Measurements from ENCODE around the gene LMNA. TPM values are rescaled to one million over a fixed set of nuclear protein-coding genes. Genes with fewer than 3 reads are reported as not detected.

LMNA gene
- total and polyA plus RNA-seq, 2 of the 4 experiments (the other 2 are of a cell fraction): 563 to 755 TPM

DNA sequence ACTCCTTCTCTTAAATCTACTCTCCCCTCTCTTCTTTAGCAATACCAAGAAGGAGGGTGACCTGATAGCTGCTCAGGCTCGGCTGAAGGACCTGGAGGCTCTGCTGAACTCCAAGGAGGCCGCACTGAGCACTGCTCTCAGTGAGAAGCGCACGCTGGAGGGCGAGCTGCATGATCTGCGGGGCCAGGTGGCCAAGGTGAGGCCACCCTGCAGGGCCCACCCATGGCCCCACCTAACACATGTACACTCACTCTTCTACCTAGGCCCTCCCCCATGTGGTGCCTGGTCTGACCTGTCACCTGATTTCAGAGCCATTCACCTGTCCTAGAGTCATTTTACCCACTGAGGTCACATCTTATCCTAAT is 16.0 kb downstream of the LMNA start:
- in situ Hi-C loops (cut with MboI; ENCODE audit: low sequenced_read_pairs): loop anchor here (5.0 kb wide), 1 partner anchor 33 kb away; no protein-coding TSS in a partner anchor
- H3K56ac ChIP-seq (ENCODE audit: extremely low read depth, insufficient read depth, low read length): no peak overlapping the region
- peaks cover 39% of the 10 kb centered on the region for H3K36me3 ChIP-seq (ENCODE audit: control insufficient read depth, insufficient read depth, low read length)
- H3K9ac ChIP-seq (ENCODE audit: low read depth, low read length): no peak overlapping the region
- TF ChIP-seq BHLHE40 (IDR thresholded peaks at IDR 0.05; ENCODE audit: low read depth, low read length) (no peak), RFX5 (IDR thresholded peaks at IDR 0.05; ENCODE audit: low read depth, low read length) (no peak), CHD1 (IDR thresholded peaks at IDR 0.05; ENCODE audit: low read depth, low read length) (no peak)
- no peak for DNase-seq
- peaks cover 69% of the 10 kb centered on the region for H4K20me1 ChIP-seq (ENCODE audit: insufficient read depth, low read length)
- peak overlapping the region; percentile 3; the same call in 1 of the 2 replicates for H3K23ac ChIP-seq (ENCODE audit: low read depth, low read length)
- H3K14ac ChIP-seq (replicated peaks; ENCODE audit: low read depth, low read length): peak overlapping the region; percentile 47; the same call in 1 of the 2 replicates
- peak overlapping the region; percentile 54 for H2AK5ac ChIP-seq (ENCODE audit: low read depth, low read length)
- dilution Hi-C loops (cut with HindIII; ENCODE audit: low sequenced_read_pairs, unreplicated experiment): no loop called here
- peak overlapping the region; percentile 69 for H3K4ac ChIP-seq (ENCODE audit: low read depth, low read length)
- H3K9me1 ChIP-seq (ENCODE audit: insufficient read depth, low read length): no peaks in the 10 kb centered on the region; the same call in 1 of the 2 replicates
- intact Hi-C loops (cut with micrococcal nuclease): loop anchor here (1.0 to 2.0 kb wide), 3 partner anchors 16 to 40 kb away; partner anchors contain the start of gene LMNA
- no peak overlapping the region for H3K4me2 ChIP-seq (ENCODE audit: low read depth, low read length)
- peak overlapping the region; percentile 99 for H2AK9ac ChIP-seq (replicated peaks; ENCODE audit: low read depth, low read length, poor library complexity)
- H4K91ac ChIP-seq (ENCODE audit: insufficient read depth, low read depth, low read length): 0 out of 2 replicates have a peak overlapping the region, but pooled peaks have one; percentile 5
- H2BK15ac ChIP-seq (ENCODE audit: low read depth, low read length): no peak overlapping the region
- ChIA-PET POLR2A (ENCODE audit: unreplicated experiment) (interaction anchor here (0.5 to 2.6 kb wide), 3 partner anchors 15 to 103 kb away, joined by 5 to 10 read pairs (median 8); no protein-coding TSS in a partner anchor), CTCF (interaction anchor here (0.8 to 4.0 kb wide), 6 partner anchors 12 to 95 kb away, joined by 3 to 64 read pairs (median 4); partner anchors contain the start of gene PMF1)
- H2BK20ac ChIP-seq (ENCODE audit: low read depth, low read length): no peak overlapping the region
- H2BK5ac ChIP-seq (ENCODE audit: low read depth, low read length, poor library complexity, severe bottlenecking): peak overlapping the region; percentile 2
- H3K27me3 ChIP-seq (ENCODE audit: control insufficient read depth, insufficient read depth, low read length): no peaks in the 10 kb centered on the region
- H2BK120ac ChIP-seq (ENCODE audit: low read depth, low read length): peak overlapping the region; percentile 17; the same call in 1 of the 2 replicates
- no peak overlapping the region for H4K5ac ChIP-seq (ENCODE audit: low read depth, low read length)
- H3K4me1 ChIP-seq (ENCODE audit: control insufficient read depth, insufficient read depth, low read length): peaks cover 35% of the 10 kb centered on the region
- H3K4me3 ChIP-seq (ENCODE audit: insufficient read depth, low read depth, low read length): no peak overlapping the region
- H3K9me3 ChIP-seq (ENCODE audit: control insufficient read depth, insufficient read depth, low read length): no peaks in the 10 kb centered on the region
- WGBS, 2 experiments (ENCODE audit: extremely low coverage in 2 of 2, insufficient read length in 1 of 2): no CpG with 5 or more reads among the region's 6 CpGs
- no TSS peak for BruUV-seq (replicated peaks)
- peak overlapping the region in 1 of 2 experiments; percentile 27; a peak in 1 of 4 replicates for H4K8ac ChIP-seq (ENCODE audit: low read depth in 2 of 2, low read length in 2 of 2)
- H3K79me1 ChIP-seq (ENCODE audit: low read depth in 1 of 2, low read length in 2 of 2): peaks cover 14 to 69% of the 10 kb centered on the region in 2 experiments
- H2AFZ ChIP-seq (replicated peaks; ENCODE audit: low read length, poor library complexity): peak overlapping the region; percentile 60
- H3K18ac ChIP-seq (ENCODE audit: low read depth, low read length): no peak overlapping the region
- H3K27ac ChIP-seq (ENCODE audit: insufficient read depth, low read length): peak overlapping the region; percentile 34
- no peak for ATAC-seq (ENCODE audit: low read depth)
